DMS53 (cell line): ENCODE data around the gene TBC1D9.

Experiments
- DNase-seq: peaks from one replicate; lab custom pipeline; 2025; lab: John Stamatoyannopoulos, UW

Gene TBC1D9

DNA sequence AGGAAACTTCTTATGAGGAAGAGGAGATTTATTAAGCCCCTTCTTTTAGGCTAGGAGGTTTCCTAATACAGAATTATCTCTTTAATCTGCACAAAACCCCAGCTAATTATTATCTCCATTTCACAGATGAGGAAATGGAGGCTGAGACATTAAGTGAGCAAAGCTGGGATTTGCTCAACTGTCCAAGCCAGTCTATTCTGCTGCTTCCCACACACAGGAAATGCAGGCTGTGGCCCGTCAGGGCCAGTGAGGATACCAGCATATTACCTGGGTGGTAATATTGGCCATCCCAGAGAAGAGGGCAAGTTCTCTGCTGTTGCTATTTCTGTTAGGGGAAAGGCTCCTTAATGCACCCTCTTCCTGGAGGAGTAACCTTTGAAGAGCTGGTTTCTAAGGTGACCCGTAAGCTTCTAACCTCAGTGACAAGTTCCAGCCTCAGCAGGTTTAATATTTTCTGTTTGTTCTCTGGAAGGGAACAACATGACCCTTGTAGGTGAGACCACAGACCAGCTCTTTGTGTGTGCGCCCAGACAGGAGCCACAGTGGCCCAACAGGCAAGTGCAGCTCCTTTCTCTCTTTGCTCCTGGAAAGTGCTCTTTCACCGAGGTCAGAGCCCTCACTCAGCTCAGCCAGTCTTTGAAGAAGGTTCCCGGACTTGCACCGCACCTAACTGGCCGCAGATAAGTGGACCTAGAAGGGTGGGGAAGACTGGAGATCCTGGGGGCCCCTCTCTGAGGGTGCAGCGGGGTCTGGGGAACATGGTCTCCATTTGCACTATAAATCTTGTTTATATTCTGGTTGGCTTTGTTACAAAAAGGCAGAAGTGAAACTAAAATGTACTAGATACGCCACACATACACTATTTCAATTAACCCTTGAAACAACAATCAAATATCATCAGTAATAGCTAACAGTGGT is 35.5 kb downstream of the TBC1D9 start:
- no peak for DNase-seq

DNA sequence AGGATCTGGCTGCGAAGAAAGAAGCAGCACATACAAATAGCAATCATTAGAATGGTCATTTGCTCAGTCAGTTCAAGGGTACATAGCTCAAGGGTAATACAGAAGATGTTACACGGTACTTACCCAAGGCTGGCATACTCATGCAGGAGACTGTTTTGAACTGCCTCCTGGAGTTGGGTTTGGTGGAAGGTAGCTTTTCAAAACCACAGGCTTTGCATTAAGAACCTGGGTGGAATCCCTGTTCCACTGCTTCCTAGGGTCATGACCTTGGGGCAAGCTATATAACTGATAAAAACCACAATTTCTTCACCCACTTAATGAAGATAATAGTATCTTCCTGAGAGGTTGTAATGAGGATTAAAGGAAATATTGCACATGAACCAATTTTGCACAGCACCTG is 36.5 kb downstream of the TBC1D9 start:
- no peak for DNase-seq

DNA sequence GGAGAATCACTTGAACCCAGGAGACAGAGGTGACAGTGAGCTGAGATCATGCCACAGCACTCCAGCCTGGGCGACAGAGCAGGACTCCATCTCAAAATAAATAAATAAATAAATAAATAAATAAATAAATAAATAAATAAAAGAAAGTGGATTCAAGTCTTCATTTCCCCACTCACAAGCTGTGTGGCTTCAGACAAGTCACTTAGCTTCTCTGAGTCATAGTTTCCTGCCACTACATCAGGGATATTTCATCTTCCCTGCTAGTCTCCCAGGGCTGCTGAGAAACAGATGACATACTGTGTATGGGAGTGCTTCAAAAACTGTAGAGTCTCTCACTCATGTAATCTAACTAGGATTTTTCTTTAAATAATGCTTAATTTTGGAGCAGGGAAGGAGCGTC is 37.2 kb downstream of the TBC1D9 start:
- no peak for DNase-seq

DNA sequence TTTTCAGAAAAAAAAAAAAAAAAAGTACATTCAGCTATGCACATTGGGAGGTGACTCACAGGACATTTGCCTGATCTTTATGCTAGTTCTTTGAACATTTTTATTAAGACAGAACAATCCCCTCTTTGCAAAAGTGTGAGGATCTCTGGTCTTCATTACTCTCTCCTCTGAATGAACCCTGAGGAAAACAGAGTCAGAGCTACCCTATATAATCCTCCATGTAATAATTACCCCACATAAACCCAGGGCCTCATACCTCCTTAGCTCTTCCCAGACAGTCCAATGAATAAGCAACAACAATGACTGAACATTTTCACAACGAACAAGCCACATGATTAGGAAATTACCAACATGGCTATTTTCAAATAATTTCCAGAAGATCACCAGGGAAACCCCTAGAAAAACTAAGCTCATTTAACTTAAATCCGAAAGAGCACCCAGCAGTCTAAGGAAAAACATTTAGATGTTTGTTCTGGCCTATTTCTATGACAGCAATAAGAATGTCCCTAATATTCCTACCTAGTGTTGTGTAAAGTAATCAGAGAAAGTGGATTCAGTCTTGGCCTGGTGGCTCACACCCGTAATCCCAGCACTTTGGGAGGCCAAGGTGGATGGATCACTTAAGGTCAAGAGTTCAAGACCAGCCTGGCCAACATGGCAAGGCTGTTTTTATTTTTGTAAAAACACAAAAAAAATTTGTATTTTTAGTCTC is 37.8 kb downstream of the TBC1D9 start:
- DNase-seq, result no peak

DNA sequence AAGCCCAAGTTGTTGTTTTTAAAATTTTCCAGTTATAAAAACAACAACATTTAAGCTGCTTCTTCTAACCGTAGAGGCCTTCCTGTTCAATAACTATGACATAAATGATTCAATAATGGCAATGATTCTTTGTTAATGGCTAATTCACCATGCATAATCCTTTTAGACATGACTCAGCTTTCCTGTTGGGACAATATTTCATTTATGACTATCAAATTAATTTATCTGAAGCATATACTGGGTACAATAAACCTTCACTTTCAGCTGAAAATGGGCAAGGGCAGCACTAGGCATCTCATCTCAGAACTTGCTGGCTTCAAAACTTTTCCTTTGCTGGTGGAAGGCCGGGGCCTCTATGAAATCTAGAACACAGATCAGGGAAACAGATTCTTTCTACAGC is 38.9 kb downstream of the TBC1D9 start:
- DNase-seq, result no peak

DNA sequence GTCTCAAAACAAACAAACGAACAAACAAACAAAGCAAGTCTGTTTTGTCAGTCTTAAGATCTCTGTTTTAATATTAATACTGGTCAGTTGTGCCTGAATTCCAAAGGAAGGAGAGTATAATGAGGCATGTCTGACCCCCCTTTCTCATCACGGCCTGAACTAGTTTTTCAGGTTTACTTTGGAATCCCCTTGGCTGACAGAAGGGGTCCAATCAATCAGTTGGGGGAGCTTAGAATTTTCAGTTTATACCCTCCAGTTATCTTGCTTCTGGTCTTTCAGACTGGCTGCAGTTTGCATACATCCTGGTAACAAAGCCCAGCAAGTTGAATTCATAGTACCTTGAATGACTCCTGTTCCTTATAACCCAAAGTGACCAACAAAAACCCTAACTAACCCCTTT is 41.1 kb downstream of the TBC1D9 start:
- no peak for DNase-seq

DNA sequence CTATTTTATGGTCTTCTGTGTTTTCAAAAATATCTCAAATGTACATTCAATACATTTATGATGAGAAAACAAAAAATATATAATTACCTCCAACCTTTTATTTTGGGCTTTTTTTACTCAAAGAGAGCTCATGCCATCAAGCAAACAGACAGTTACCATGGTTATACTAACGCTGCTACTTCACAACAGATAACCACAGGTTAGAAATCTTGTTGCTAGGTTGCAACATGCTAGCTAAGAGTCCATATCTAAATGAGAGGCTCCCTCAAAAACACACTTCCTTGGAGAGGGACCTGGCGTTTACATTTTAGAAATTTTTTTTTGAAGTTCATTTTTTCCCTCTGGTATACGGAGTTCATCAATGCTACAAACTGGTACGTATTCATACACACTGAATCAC is 44.3 kb downstream of the TBC1D9 start:
- DNase-seq, result peak; percentile 26

DNA sequence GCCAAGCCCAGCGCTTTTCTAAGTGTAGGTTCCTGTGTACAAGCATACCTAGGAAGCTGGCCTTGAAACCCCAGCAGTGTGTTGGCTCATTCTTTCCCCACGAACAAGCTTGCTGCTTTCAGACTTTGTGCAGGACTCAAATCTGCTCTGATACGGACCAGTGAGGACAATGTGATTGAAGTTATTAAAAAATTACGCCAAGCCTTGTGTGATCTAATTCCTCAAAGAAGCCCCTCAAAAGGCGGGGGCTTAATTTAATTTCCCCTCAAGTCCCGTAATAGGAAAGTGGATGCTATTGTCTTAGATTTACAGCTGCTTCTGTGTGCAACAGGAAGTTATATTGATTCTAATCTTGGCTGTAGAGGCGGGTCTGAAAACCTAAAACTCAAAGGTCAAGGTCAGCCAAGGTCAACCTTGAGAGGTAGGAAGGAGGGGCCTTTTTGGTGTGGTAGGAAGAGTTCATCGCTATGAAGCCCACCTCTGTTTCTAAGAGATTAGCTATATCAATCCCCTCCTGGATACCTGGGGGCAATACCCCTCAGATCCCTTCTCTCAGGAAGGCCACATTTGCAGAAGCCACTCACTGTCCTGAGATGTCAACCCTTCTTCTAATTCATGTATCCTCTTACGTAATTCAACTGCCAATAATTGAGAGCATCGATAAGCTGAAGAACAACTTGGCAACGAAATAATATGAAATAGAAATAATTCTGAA is 45.1 kb downstream of the TBC1D9 start:
- no peak for DNase-seq

DNA sequence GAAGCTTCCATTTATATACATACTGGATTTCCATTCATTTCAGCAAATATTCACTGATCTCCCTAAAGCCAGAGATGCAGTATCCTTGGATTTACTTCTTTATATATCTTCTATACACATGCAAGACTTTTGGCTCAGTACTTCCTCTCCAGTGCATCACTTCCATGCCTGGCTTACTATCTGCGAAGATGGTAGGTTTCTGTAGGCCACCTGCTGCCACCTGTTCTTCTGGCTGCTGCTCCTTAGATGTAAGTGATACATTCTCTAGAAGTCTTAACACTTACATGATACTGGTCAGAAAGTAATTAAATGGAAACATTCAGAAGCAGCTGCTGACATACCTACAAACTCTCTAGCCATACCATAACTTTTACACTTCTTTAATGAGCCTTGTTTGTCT is 48.9 kb downstream of the TBC1D9 start:
- no peak for DNase-seq

DNA sequence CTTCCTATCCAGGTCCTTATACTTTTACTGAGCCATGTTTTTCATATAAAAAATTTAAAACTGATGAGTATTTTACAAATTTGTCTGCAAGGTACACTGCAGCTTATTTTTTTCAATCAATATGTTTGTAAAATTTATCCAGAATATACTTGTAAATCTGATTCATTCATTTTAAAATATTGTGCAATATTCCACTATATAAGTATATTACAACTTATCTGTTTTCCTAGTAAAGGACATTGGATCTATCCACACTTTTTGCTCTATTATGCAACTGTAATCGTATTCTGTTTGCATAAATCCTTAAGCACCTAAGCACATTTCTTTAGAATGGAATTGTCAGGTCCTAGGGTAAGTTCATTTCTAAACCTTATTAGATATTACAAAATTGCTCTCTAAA is 49.5 kb downstream of the TBC1D9 start:
- DNase-seq, result no peak

DNA sequence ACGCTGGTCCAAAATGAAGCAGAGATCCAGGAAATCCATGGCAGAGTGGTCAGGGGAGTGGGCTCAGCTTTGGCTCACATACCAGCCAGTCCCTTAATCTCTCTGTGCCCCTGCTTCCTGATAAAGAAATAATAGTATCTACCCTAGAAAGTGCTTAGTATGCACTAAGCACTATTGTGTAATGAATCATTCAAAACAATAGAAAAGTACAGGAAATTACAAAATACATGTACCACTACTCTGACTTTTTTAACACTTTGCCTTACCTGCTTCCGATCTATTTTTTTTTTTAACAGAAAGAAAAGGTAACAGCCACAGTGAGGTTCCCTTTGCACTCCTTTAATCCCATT is 49.9 kb downstream of the TBC1D9 start:
- no peak for DNase-seq

DNA sequence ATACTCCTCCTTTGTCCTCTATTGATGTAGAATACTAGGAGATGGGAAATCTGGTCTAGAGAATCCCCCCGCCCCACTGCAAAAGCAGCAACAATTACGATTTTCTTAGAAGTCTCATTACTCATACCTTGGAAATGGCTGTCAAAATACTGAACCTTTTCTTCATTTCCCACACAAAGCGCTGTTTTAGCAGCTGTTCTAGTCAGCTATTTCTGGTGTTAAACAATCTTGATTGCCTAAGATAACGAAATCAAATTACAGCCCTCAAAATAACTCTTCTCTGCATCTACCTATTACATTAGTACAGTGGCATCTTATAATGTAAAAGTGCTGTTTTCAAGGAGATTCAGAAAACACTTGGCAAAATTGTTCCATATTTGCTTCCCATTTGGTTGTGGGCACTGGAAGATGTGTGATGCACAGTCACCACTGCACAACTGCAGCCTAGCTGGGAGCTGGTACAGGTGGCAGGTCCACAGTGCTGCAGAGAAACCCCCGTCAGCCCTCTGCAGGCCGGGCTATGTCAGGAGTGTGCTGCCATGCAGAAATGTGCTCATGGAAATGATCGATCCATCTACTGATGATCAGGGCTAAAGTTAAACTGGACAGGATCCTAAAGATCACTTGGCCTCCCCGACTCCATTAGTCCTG is 50.4 kb downstream of the TBC1D9 start:
- no peak for DNase-seq

DNA sequence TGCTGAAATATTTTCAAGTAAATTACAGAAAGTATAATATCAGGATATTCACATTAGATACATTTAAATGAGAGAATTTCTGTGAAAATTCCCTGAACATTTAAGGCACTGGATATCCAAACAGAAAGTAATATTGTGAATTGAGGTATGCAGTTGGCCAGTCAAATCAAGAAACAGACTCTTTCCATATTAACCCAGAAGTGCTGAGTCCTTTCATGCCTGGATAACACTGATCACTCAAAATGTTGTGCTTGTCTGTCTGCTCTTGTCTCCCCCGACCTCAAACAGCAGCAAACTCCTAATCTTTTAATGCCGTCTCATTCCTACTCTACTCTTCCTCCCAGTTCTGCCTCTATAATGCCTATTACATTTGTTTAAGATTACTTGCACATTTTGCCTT is 51.2 kb downstream of the TBC1D9 start:
- DNase-seq, result no peak

DNA sequence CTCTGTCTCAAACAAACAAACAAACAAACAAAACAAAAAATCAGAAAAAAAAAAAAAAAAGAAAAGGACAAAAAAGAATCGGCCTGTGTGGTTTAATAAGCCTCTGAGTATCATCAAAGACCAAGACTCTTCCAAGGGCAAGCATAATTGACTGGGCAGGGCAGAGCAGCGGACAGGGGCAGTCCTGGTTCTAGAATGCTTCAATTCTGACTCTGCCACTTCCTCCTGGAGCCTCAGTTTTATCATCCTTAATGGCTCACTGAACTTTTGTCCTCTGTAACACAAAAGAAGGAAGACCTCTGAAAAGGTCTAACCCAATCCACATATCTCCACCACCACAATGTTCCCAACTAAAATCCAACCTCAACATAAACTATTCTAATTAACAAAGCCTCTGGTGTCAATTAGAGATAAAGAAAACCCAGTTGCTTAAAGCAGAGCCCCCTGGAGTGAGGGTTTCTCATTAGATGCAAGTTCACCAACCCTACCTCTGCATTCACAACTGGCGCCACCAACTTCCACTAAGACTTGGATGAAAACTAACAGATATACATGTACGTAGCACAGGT is 51.7 kb downstream of the TBC1D9 start:
- DNase-seq, result no peak

DNA sequence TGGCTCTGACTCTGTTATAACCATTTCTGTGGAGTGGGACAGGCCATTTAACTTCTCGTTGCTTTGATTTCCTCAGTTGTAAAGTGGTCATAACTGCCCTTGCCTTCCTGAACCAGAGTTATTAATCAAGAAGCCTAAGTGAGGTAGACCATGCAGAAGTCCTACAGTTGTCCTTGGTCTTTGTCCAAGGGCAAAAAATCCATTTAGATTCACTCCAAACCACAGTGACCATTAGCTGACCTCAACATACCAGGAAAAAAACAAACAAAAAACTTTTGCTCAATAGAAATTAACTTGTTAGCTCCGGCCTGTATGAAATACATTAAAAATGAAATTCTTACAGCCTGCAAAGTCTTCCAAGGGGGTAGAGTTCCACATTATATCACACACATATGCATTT is 52.7 kb downstream of the TBC1D9 start:
- no peak for DNase-seq

DNA sequence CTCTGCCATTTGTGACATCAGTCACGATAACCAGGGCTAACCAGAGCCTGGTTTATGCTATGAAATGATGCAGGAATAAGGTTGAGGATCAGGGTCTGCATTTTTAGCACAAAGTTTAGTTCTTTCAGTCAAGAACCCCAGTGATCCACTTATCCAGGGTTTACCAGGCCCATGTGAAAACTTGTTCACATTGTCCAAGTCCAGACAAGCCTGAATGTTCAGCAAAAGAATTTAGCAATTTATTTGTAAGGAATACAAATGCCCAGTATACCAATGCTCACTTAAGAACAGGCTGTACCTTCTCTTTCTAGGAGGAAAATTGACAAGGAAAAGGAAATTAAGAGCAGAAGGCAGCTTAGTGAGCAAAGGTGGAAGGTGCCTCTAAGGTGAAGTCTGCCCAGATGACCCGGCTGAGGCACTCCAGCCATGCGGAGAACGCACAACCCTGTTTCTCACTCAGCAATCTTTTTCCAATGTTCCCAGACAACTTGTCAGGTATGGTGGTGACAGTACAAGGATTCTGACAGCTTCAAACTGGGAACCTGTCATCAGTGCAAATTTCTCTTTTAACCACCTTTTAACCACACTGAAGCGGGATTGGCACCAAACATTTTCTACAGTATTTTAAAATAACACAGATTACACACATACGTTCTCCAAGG is 54.0 kb downstream of the TBC1D9 start:
- no peak for DNase-seq

DNA sequence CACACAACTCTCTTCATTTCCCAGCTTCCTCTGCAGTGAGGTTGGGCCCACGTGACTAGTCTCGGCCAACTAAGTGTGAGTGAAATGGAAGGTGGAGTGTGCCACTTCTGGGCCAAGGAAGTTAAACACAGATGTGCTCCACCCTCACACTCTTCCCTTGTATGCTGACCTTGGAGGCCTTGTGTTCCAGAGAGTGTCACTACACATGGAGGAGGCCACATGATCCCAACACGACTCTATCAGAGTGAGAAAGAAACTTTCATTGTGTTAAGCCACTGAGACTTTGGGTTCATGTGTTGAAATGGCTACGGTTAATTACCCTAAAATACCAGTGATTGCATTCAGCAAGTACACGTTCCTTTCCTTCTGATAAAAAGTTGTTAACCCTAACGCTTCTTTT is 55.1 kb downstream of the TBC1D9 start:
- no peak for DNase-seq

DNA sequence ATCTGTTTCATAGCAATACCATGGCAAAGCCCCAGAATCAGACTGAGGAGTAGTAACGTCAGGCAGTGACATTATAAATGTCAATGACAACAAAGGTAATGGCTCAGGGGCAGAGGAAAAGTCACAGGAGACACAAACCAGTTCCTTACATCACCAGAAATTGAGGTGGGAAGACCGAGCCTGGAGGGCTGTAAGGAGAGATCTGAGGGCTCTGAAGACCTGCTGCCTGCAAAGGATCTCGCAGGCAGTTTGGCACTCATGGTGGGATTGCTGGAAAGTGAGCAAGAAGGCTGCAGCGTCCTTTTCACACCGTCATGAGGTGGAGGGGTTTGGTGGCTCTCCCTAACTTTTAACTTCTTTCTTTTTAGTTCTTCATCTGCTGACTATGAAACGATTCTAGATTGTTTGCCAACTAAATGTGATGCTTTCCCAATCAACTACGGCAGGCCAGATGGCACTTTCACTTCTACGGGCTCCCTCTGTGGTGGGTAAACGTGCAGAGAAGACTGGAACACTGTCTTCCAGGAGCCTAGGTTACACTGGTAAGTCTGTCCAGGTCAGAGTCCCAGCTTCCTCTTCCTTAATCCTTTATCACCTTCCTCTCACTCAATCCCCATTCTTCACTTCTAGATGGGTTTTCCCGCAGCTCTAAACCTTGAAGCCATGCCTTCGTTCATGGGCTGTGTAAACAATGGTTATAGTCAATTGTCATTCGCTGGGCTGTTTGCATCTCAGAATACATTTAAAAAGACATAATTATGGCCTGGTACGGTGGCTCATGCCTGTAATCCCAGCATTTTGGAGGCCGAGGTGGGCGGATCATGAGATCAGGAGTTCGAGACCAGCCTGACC is 58.2 kb downstream of the TBC1D9 start:
- DNase-seq, result no peak

DNA sequence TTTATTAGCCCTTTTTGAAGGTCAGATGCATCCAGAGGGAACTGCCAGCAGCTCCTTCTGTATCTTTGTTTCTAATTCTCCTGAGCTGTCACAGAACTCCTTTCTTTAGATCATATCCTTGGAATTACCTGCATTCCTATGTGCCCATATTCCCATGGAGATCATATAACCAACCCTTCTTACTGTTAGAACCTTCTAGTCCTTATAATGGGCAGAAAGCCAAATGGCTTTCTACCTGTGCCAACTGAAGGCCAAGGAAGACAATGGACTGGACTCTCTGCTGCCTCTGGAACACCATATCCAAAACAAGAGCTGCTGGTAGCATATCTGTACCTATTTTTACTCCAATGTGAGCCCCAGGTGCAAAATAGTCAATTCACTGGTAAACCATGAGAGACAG is 60.7 kb downstream of the TBC1D9 start:
- no peak for DNase-seq

DNA sequence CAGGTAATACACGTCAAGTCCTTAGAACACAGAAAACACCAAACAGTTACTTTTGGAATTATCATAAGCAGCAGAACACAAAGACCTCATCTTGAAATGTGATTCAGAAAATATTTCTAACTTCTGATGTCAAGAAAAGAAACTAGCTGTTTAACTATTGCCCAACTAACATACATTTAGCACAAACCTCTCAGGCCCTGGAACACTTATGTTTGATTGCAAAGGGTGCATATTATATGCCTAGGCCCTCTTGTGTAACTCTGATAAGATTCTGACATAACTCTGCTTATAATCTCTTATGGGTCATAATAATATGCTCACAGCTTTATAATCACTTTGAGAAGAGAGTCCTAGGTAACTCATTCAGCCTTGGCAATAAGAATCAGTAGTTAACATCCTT is 62.6 kb downstream of the TBC1D9 start:
- no peak for DNase-seq

DNA sequence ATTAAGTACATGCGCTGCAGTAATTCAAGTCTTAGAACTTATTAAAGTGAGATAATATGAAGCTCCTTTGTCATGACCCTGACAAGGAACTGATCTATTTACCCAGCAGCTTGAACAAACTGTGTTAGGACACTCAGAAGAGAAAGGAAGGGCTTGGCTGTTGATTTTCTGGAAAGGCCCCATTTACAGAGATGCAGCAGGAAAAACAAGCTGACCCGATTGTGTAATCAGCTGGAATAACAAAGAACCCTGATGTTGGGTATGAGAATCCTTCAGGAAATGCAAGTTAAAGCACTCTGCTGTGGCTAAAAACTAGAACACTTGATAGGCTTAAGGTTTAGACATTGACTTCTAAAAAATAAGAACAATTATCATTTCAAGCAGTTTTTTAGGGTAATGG is 64.8 kb downstream of the TBC1D9 start:
- peak; percentile 70 for DNase-seq
